IMR-90 (cell line): ENCODE results near the gene ERG. TPM values are rescaled to one million over a fixed set of nuclear protein-coding genes. Genes with fewer than 3 reads are reported as not detected.

Experiments used
- ATAC-seq: fragments of 200-7000 bp; cut with Tn5 transposase; 2 replicates; pipeline ENCODE4 v1.9.1; 2020; ENCODE audit warnings: low read depth, mild to moderate bottlenecking, moderate library complexity
- BruUV-seq: library from RNA; stranded (reverse); fragments of 400-500 nt; replicated peaks from 2 replicates; lab custom pipeline; 2021; lab: Mats Ljungman, UMichigan
- CTCF ChIA-PET: fragments of 300-600 bp; formaldehyde crosslinking; extraction: SDS; loops from one replicate; lab custom pipeline; 2021; ENCODE audit warnings: antibody characterized with exemption; lab: Yijun Ruan, JAX
- POLR2A ChIA-PET: fragments of 300-600 bp; sonication (Branson Sonifier 250); formaldehyde crosslinking; loops from one replicate; lab custom pipeline; 2022; ENCODE audit warnings: antibody characterized with exemption; ENCODE audit not compliant: unreplicated experiment; lab: Charles Lee
- DNase-seq: peaks from one replicate; pipeline ENCODE4 v3.0.0; 2013
- H2AFZ ChIP-seq: replicated peaks from 2 replicates; pipeline ENCODE3; 2013; ENCODE audit warnings: low read length, mild to moderate bottlenecking; ENCODE audit not compliant: poor library complexity
- H2AK5ac ChIP-seq: 2 replicates; pipeline ENCODE4 v1.6.1; 2013; ENCODE audit warnings: low read depth, low read length, inconsistent platforms
- H2AK9ac ChIP-seq: replicated peaks from 2 replicates; pipeline ENCODE3; 2013; ENCODE audit warnings: mild to moderate bottlenecking, low read depth, low read length, moderate library complexity; ENCODE audit not compliant: poor library complexity
- H2BK120ac ChIP-seq: 2 replicates; pipeline ENCODE4 v1.6.1; 2013; ENCODE audit warnings: low read depth, low read length, inconsistent platforms
- H2BK15ac ChIP-seq: 3 replicates; pipeline ENCODE4 v1.6.1; 2013; ENCODE audit warnings: low read depth, low read length, inconsistent platforms
- H2BK20ac ChIP-seq: 2 replicates; pipeline ENCODE4 v1.6.1; 2013; ENCODE audit warnings: low read depth, mild to moderate bottlenecking, inconsistent platforms, low read length, moderate library complexity
- H2BK5ac ChIP-seq: 2 replicates; pipeline ENCODE4 v1.6.1; 2013; ENCODE audit warnings: mild to moderate bottlenecking, low read depth, low read length, inconsistent platforms; ENCODE audit not compliant: poor library complexity, severe bottlenecking
- H3K14ac ChIP-seq: replicated peaks from 2 replicates; pipeline ENCODE4 v1.6.1; 2013; ENCODE audit warnings: low read depth, low read length, inconsistent platforms
- H3K18ac ChIP-seq: 2 replicates; pipeline ENCODE4 v1.6.1; 2013; ENCODE audit warnings: low read depth, low read length, control low read depth
- H3K23ac ChIP-seq: 2 replicates; pipeline ENCODE4 v1.6.1; 2013; ENCODE audit warnings: low read depth, low read length, inconsistent platforms
- H3K27ac ChIP-seq: 2 replicates; pipeline ENCODE4 v1.5.1; 2013; ENCODE audit warnings: mild to moderate bottlenecking, control low read depth, low read length; ENCODE audit not compliant: insufficient read depth
- H3K27me3 ChIP-seq: 2 replicates; pipeline ENCODE4 v1.6.1; 2013; ENCODE audit warnings: low read length; ENCODE audit not compliant: control insufficient read depth, insufficient read depth
- H3K36me3 ChIP-seq: 2 replicates; pipeline ENCODE4 v1.6.1; 2013; ENCODE audit warnings: low read length, mixed read lengths; ENCODE audit not compliant: control insufficient read depth, insufficient read depth
- H3K4ac ChIP-seq: 2 replicates; pipeline ENCODE4 v1.6.1; 2013; ENCODE audit warnings: low read depth, low read length, inconsistent platforms
- H3K4me1 ChIP-seq: 2 replicates; pipeline ENCODE4 v1.6.1; 2013; ENCODE audit warnings: low read length, mixed read lengths; ENCODE audit not compliant: control insufficient read depth, insufficient read depth
- H3K4me2 ChIP-seq: 2 replicates; pipeline ENCODE4 v1.6.1; 2013; ENCODE audit warnings: low read depth, mild to moderate bottlenecking, control low read depth, low read length, moderate library complexity
- H3K4me3 ChIP-seq: 2 replicates; pipeline ENCODE4 v1.5.1; 2013; ENCODE audit warnings: low read depth, mild to moderate bottlenecking, control low read depth, low read length, moderate library complexity; ENCODE audit not compliant: insufficient read depth
- H3K56ac ChIP-seq: 2 replicates; pipeline ENCODE4 v1.6.1; 2013; ENCODE audit warnings: low read length, inconsistent platforms; ENCODE audit not compliant: insufficient read depth; ENCODE audit errors: extremely low read depth
- H3K79me1 ChIP-seq, 2 experiments: 2 replicates each; pipeline ENCODE4 v1.6.1; 2013; ENCODE audit warnings: low read length in 2 of 2, inconsistent platforms in 1 of 2, low read depth in 1 of 2
- H3K9ac ChIP-seq: 2 replicates; pipeline ENCODE4 v1.6.1; 2013; ENCODE audit warnings: low read depth, low read length, control low read depth
- H3K9me1 ChIP-seq: 2 replicates; pipeline ENCODE4 v1.6.1; 2013; ENCODE audit warnings: low read length, inconsistent platforms; ENCODE audit not compliant: insufficient read depth
- H3K9me3 ChIP-seq: 2 replicates; pipeline ENCODE4 v1.6.1; 2013; ENCODE audit warnings: low read length; ENCODE audit not compliant: control insufficient read depth, insufficient read depth
- H4K20me1 ChIP-seq: 2 replicates; pipeline ENCODE4 v1.6.1; 2013; ENCODE audit warnings: low read length, inconsistent platforms; ENCODE audit not compliant: insufficient read depth
- H4K5ac ChIP-seq: 2 replicates; pipeline ENCODE4 v1.6.1; 2013; ENCODE audit warnings: mild to moderate bottlenecking, low read depth, low read length, control low read depth
- H4K8ac ChIP-seq, 2 experiments: 2 replicates each; pipeline ENCODE4 v1.6.1; 2013; ENCODE audit warnings: low read depth in 2 of 2, low read length in 2 of 2, control low read depth in 1 of 2, inconsistent platforms in 1 of 2
- H4K91ac ChIP-seq: 2 replicates; pipeline ENCODE4 v1.6.1; 2013; ENCODE audit warnings: low read depth, low read length, inconsistent platforms; ENCODE audit not compliant: insufficient read depth
- BHLHE40 ChIP-seq: fragments of 150-350 bp; IDR thresholded peaks from 2 replicates; pipeline ENCODE4 v1.6.1; 2016; ENCODE audit warnings: mild to moderate bottlenecking, low read depth, low read length
- CEBPB ChIP-seq: IDR thresholded peaks from 2 replicates; pipeline ENCODE4 v1.6.1; 2012; ENCODE audit warnings: low read depth, low read length, improper control_type of control experiment
- CHD1 ChIP-seq: IDR thresholded peaks from 2 replicates; pipeline ENCODE4 v1.6.1; 2012; ENCODE audit warnings: low read depth, low read length, improper control_type of control experiment
- FOS ChIP-seq: fragments of 150-350 bp; IDR thresholded peaks from 2 replicates; pipeline ENCODE4 v1.6.1; 2016; ENCODE audit warnings: low read depth, low read length
- MAFK ChIP-seq: IDR thresholded peaks from 2 replicates; pipeline ENCODE4 v1.6.1; 2012; ENCODE audit warnings: low read depth, low read length, improper control_type of control experiment
- MAZ ChIP-seq: IDR thresholded peaks from 2 replicates; pipeline ENCODE4 v1.6.1; 2012; ENCODE audit warnings: low read depth, mild to moderate bottlenecking, low read length, improper control_type of control experiment, moderate library complexity, borderline replicate concordance
- MXI1 ChIP-seq: IDR thresholded peaks from 2 replicates; pipeline ENCODE4 v1.6.1; 2012; ENCODE audit warnings: low read depth, mild to moderate bottlenecking, low read length, moderate library complexity, borderline replicate concordance
- NFE2L2 ChIP-seq: fragments of 150-350 bp; IDR thresholded peaks from 2 replicates; pipeline ENCODE4 v1.6.1; 2016; ENCODE audit warnings: low read depth, mild to moderate bottlenecking, low read length
- RAD21 ChIP-seq: IDR thresholded peaks from 2 replicates; pipeline ENCODE4 v1.6.1; 2012; ENCODE audit warnings: low read length, improper control_type of control experiment
- RCOR1 ChIP-seq: IDR thresholded peaks from 2 replicates; pipeline ENCODE4 v1.6.1; 2012; ENCODE audit warnings: mild to moderate bottlenecking, low read length, improper control_type of control experiment; ENCODE audit not compliant: insufficient replicate concordance
- WGBS, 2 experiments: methylation state at CpG; one replicate each; pipeline versions ENCODE4 v1.1.5 to v1.1.7; 2013; ENCODE audit warnings: missing lambda C conversion rate in 2 of 2; ENCODE audit not compliant: insufficient read length in 1 of 2; ENCODE audit errors: extremely low coverage in 2 of 2; 5-methylcytosine and 5-hydroxymethylcytosine counted together
- dilution Hi-C: fragments of 300-500 bp; cut with HindIII; formaldehyde crosslinking; loops from one replicate; pipeline ENCODE4 v1.14.3; 2018; ENCODE audit warnings: low sequenced_read_pairs; ENCODE audit not compliant: unreplicated experiment
- in situ Hi-C: fragments of 300-500 bp; cut with MboI; formaldehyde crosslinking; loops from 3 replicates; pipeline ENCODE4 v1.14.3; 2019; ENCODE audit warnings: low sequenced_read_pairs, inconsistent platforms, mixed read lengths
- intact Hi-C: fragments of 100-400 bp; cut with micrococcal nuclease; formaldehyde crosslinking; loops from 2 replicates; pipeline ENCODE4 v1.10.0; 2022
- polyA plus RNA-seq, 3 experiments: library from polyadenylated mRNA; depleted of rRNA; stranded (reverse); fragments of >200 nt; gene quantifications; 2 replicates each; pipeline ENCODE4 v1.2.3, GENCODE V29; 2012; ENCODE audit warnings: low replicate concordance in 1 of 3
- total RNA-seq: library from RNA; depleted of rRNA; stranded (reverse); fragments of >200 nt; gene quantifications from 2 replicates; pipeline ENCODE4 v1.2.3, GENCODE V29; 2012
- TF ChIP-seq, protein P1 (sequence below): conservative IDR thresholded peaks from 2 replicates; pipeline ENCODE4 v1.5.1; 2012; ENCODE audit warnings: mild to moderate bottlenecking, low read depth, low read length, improper control_type of control experiment

Gene ERG
- total and polyA plus RNA-seq, 2 of the 4 experiments (the other 2 are of a cell fraction): not detected

DNA sequence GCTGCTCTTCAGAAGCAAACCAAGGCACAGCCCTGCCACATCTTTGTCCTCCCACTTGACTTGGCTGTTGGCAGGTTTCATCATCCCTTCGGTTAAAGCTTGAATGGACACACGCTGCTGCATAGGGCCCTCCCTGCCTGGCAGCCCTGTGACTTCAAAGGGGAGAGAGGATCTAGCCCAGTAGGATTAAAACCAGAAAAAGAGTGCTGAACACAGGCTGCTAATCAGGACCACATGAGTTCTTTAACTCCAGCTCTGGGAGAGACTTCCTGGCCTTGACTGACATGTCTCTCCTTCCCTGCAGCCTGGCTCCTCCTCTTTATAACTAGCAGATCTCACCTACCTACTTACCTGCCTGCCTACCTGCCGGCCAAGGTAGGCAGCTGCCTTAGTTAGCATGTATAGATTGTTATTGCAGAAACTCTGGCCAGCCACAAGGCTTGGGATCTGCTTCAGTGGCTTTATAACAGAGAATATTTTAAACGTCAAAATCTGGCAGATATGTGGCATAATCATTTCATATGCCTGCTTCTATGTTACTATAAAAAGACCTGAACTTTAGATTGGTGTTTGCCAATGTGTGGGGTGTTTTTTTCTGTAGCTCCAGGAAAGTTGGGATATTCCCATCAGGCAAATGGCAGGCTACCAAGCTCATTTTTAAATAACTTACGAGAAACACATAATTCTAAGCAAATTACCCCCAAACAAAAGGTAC lies 49.4 kb downstream of the ERG start:
- H2BK120ac ChIP-seq: no peak overlapping the region
- BruUV-seq: no TSS peak
- ATAC-seq: no peak
- H3K27ac ChIP-seq: no peak overlapping the region
- dilution Hi-C loops: no loop called here
- no peak overlapping the region for H3K18ac ChIP-seq
- no peaks in the 10 kb centered on the region for H4K20me1 ChIP-seq
- no peak overlapping the region for H3K9ac ChIP-seq
- ChIA-PET POLR2A (no interaction called here), CTCF (no interaction called here)
- no peak overlapping the region for H3K56ac ChIP-seq
- H3K27me3 ChIP-seq: peaks cover 13% of the 10 kb centered on the region
- H2AK9ac ChIP-seq: no peak overlapping the region
- H3K79me1 ChIP-seq: no peaks in the 10 kb centered on the region
- no peak for TF ChIP-seq FOS
- TF ChIP-seq NFE2L2: no peak
- TF ChIP-seq MAZ: no peak
- TF ChIP-seq, protein P1, sequence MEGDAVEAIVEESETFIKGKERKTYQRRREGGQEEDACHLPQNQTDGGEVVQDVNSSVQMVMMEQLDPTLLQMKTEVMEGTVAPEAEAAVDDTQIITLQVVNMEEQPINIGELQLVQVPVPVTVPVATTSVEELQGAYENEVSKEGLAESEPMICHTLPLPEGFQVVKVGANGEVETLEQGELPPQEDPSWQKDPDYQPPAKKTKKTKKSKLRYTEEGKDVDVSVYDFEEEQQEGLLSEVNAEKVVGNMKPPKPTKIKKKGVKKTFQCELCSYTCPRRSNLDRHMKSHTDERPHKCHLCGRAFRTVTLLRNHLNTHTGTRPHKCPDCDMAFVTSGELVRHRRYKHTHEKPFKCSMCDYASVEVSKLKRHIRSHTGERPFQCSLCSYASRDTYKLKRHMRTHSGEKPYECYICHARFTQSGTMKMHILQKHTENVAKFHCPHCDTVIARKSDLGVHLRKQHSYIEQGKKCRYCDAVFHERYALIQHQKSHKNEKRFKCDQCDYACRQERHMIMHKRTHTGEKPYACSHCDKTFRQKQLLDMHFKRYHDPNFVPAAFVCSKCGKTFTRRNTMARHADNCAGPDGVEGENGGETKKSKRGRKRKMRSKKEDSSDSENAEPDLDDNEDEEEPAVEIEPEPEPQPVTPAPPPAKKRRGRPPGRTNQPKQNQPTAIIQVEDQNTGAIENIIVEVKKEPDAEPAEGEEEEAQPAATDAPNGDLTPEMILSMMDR: no peak
- TF ChIP-seq BHLHE40: no peak
- no peak for TF ChIP-seq MAFK
- TF ChIP-seq CHD1: no peak
- no peak for TF ChIP-seq MXI1
- TF ChIP-seq RAD21: no peak
- TF ChIP-seq CEBPB: no peak
- no peak for TF ChIP-seq RCOR1
- no peak overlapping the region for H4K91ac ChIP-seq
- no peak overlapping the region for H3K4me3 ChIP-seq
- no peak for DNase-seq
- H3K14ac ChIP-seq: no peak overlapping the region
- H3K9me1 ChIP-seq: no peaks in the 10 kb centered on the region
- H3K4me2 ChIP-seq: no peak overlapping the region
- H3K23ac ChIP-seq: no peak overlapping the region
- no peak overlapping the region for H2BK15ac ChIP-seq
- H3K9me3 ChIP-seq: no peaks in the 10 kb centered on the region
- H3K4ac ChIP-seq: no peak overlapping the region
- intact Hi-C loops: no loop called here
- H4K5ac ChIP-seq: no peak overlapping the region
- no CpG with 5 or more reads among the region's 5 CpGs for WGBS, 2 experiments
- H2AFZ ChIP-seq: no peak overlapping the region
- H3K4me1 ChIP-seq: no peaks in the 10 kb centered on the region
- H2BK5ac ChIP-seq: no peak overlapping the region
- H2AK5ac ChIP-seq: no peak overlapping the region
- no peak overlapping the region for H2BK20ac ChIP-seq
- in situ Hi-C loops: no loop called here
- H4K8ac ChIP-seq: no peak overlapping the region
- H3K36me3 ChIP-seq: no peaks in the 10 kb centered on the region
